DOHH2 (cell line): ENCODE results near the gene PSTPIP1.

Source experiments
- H3F3A ChIP-seq: fragments of 200-600 bp; sonication (generic), shearing (Covaris generic); 2 replicates; pipeline ENCODE4 v1.6.0; 2016; ENCODE audit warnings: antibody characterized with exemption, mild to moderate bottlenecking; ENCODE audit not compliant: control insufficient read depth, insufficient read depth
- H3K27ac ChIP-seq: fragments of 200-600 bp; sonication (generic); 2 replicates; pipeline ENCODE4 v1.5.1; 2014; ENCODE audit warnings: low read depth, mild to moderate bottlenecking, low read length, moderate library complexity
- H3K27me3 ChIP-seq: fragments of 200-600 bp; sonication (generic); 2 replicates; pipeline ENCODE4 v1.6.1; 2014; ENCODE audit warnings: mild to moderate bottlenecking, low read length, mixed read lengths; ENCODE audit not compliant: control insufficient read depth
- H3K36me3 ChIP-seq: fragments of 200-600 bp; sonication (generic); 2 replicates; pipeline ENCODE4 v1.6.1; 2014; ENCODE audit warnings: mild to moderate bottlenecking, low read length, moderate library complexity, mixed read lengths; ENCODE audit not compliant: control insufficient read depth
- H3K4me1 ChIP-seq: fragments of 200-600 bp; sonication (generic); 2 replicates; pipeline ENCODE4 v1.6.1; 2014; ENCODE audit warnings: mild to moderate bottlenecking, low read length, mixed read lengths; ENCODE audit not compliant: control insufficient read depth
- H3K4me2 ChIP-seq: fragments of 200-600 bp; sonication (generic); 2 replicates; pipeline ENCODE4 v1.6.0; 2014; ENCODE audit warnings: mild to moderate bottlenecking, low read length, moderate library complexity
- H3K4me3 ChIP-seq: fragments of 200-600 bp; sonication (generic); 2 replicates; pipeline ENCODE4 v1.5.1; 2014; ENCODE audit warnings: mild to moderate bottlenecking, low read length, mixed read lengths
- H3K79me2 ChIP-seq: fragments of 200-600 bp; sonication (generic); 2 replicates; pipeline ENCODE4 v1.6.1; 2014; ENCODE audit warnings: mild to moderate bottlenecking, low read length, mixed read lengths; ENCODE audit not compliant: control insufficient read depth
- H3K9me2 ChIP-seq: fragments of 200-600 bp; sonication (generic); replicated peaks from 2 replicates; pipeline ENCODE4 v1.6.1; 2014; ENCODE audit warnings: mild to moderate bottlenecking, low read length, mixed read lengths; ENCODE audit not compliant: control insufficient read depth
- H3K9me3 ChIP-seq: fragments of 200-600 bp; sonication (generic); 2 replicates; pipeline ENCODE4 v1.6.1; 2014; ENCODE audit warnings: antibody characterized with exemption, low read length, mixed read lengths; ENCODE audit not compliant: control insufficient read depth, insufficient read depth
- H4K20me1 ChIP-seq: fragments of 200-600 bp; sonication (generic); 2 replicates; pipeline ENCODE4 v1.6.0; 2014; ENCODE audit warnings: low read depth, mild to moderate bottlenecking, antibody characterized with exemption, low read length, moderate library complexity; ENCODE audit not compliant: control insufficient read depth, insufficient read depth
- EZH2phosphoT487 ChIP-seq: fragments of 200-600 bp; sonication (generic); IDR thresholded peaks from 2 replicates; pipeline ENCODE4 v1.6.1; 2017; ENCODE audit warnings: borderline replicate concordance, mild to moderate bottlenecking, antibody characterized with exemption, low read length, moderate library complexity, mixed read lengths
- TF ChIP-seq, protein P1 (sequence below): fragments of 200-600 bp; sonication (generic); IDR thresholded peaks from one replicate; pipeline ENCODE4 v1.5.1; 2014; ENCODE audit warnings: antibody characterized with exemption, mild to moderate bottlenecking, low read depth, low read length; ENCODE audit not compliant: poor library complexity, severe bottlenecking

The PSTPIP1 gene

DNA sequence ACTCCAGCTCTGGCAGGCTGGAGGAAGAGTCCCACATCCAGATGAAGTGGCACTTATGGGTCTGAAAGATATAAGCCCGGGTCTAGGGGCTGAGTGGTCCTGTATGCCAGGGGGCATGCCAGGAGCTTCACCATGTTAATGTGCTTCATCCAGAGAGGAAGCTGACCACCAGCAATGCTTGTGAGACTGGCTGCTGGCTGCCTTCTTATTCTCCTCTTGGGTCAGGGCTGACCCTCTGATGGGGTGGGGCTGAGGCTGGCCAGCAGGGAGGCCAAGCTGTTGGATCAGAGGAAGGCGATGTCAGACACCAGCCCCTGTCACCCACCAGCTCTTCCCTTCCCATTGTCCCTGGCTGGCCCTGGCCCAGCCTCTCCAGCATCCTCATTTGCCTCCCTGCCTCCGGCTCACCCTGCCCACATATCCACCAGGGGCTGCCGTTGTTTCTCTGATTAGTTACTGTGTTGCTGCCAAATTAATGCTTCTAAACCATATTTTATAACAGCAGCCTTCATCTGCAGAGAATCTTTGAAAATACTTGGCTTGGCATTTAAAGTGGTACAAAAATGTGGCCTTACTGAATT is 20.4 kb upstream of the PSTPIP1 start:
- H4K20me1 ChIP-seq: no peaks in the 10 kb centered on the region
- H3F3A ChIP-seq: no peaks in the 10 kb centered on the region
- H3K4me3 ChIP-seq: no peak overlapping the region
- peaks cover 3% of the 10 kb centered on the region; the same call in 1 of the 2 replicates for H3K27me3 ChIP-seq
- no peak for TF ChIP-seq EZH2phosphoT487
- TF ChIP-seq, protein P1, sequence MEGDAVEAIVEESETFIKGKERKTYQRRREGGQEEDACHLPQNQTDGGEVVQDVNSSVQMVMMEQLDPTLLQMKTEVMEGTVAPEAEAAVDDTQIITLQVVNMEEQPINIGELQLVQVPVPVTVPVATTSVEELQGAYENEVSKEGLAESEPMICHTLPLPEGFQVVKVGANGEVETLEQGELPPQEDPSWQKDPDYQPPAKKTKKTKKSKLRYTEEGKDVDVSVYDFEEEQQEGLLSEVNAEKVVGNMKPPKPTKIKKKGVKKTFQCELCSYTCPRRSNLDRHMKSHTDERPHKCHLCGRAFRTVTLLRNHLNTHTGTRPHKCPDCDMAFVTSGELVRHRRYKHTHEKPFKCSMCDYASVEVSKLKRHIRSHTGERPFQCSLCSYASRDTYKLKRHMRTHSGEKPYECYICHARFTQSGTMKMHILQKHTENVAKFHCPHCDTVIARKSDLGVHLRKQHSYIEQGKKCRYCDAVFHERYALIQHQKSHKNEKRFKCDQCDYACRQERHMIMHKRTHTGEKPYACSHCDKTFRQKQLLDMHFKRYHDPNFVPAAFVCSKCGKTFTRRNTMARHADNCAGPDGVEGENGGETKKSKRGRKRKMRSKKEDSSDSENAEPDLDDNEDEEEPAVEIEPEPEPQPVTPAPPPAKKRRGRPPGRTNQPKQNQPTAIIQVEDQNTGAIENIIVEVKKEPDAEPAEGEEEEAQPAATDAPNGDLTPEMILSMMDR: no peak
- no peaks in the 10 kb centered on the region for H3K36me3 ChIP-seq
- H3K4me2 ChIP-seq: no peak overlapping the region
- H3K9me3 ChIP-seq: no peaks in the 10 kb centered on the region
- no peak overlapping the region for H3K27ac ChIP-seq
- no peaks in the 10 kb centered on the region for H3K79me2 ChIP-seq
- no peaks in the 10 kb centered on the region for H3K9me2 ChIP-seq
- H3K4me1 ChIP-seq: no peaks in the 10 kb centered on the region

DNA sequence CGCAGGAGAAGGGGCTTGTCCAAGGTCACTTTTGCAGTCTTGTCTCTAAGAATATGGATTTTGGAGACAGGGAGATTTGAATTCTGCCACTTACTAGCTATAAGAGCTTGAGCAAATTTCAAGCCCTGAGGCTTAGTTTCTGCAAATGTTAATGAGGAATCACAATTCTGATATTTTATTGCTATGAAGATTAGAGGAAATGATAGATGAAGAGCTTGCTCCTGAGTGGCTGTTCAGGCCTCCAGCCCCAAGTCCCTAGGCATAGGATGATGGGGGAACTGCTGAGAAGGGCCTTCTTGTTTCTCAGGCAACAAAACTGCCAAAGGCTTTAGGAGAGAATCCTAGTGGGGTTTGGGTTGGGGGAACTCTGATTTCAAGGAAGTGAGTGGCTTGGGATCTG is 18.8 kb upstream of the PSTPIP1 start:
- H3K4me1 ChIP-seq: no peaks in the 10 kb centered on the region
- no peaks in the 10 kb centered on the region for H4K20me1 ChIP-seq
- no peak overlapping the region for H3K27ac ChIP-seq
- H3K4me3 ChIP-seq: no peak overlapping the region
- TF ChIP-seq EZH2phosphoT487: no peak
- TF ChIP-seq, protein P1: no peak
- no peak overlapping the region for H3K4me2 ChIP-seq
- H3F3A ChIP-seq: no peaks in the 10 kb centered on the region
- no peaks in the 10 kb centered on the region for H3K36me3 ChIP-seq
- H3K27me3 ChIP-seq: no peaks in the 10 kb centered on the region
- H3K9me2 ChIP-seq: no peaks in the 10 kb centered on the region
- H3K79me2 ChIP-seq: no peaks in the 10 kb centered on the region
- H3K9me3 ChIP-seq: no peaks in the 10 kb centered on the region

DNA sequence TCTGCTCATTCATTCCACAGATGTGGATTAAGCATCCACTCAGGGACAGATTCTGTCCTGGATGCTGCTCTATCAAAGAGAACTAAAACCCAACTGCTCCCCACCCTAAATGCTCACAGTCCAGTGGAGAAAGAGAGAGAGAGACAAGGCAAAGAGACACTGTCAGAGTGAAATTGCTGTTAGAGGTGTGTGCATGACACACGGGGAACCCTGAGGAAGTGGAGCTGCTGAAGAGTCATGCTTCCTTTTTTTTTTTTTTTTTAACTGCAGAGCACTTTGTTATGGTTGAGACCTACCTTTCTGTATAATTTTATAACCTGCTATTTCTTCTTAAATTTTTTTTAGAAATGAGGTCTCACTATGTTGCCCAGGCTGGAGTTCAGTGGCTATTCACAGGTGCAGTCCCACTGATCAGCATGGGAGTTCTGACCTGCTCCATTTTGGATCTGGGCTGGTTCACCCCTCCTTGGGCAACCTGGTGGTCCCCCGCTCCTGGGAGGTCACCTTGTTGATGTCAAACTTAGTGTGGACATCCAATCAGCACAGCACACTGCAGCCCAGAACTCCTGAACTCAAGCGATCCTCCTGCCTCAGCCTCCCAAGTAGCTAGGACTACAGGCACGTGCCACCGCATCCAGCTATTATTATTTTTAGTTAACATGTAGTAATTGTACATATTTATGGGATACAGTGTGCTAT is 18.2 kb upstream of the PSTPIP1 start:
- no peaks in the 10 kb centered on the region for H3K9me3 ChIP-seq
- no peak for TF ChIP-seq EZH2phosphoT487
- TF ChIP-seq, protein P1: no peak
- H4K20me1 ChIP-seq: no peaks in the 10 kb centered on the region
- H3K36me3 ChIP-seq: no peaks in the 10 kb centered on the region
- H3K79me2 ChIP-seq: no peaks in the 10 kb centered on the region
- no peaks in the 10 kb centered on the region for H3K4me1 ChIP-seq
- no peak overlapping the region for H3K4me2 ChIP-seq
- H3K27me3 ChIP-seq: no peaks in the 10 kb centered on the region
- no peak overlapping the region for H3K27ac ChIP-seq
- no peaks in the 10 kb centered on the region for H3F3A ChIP-seq
- H3K4me3 ChIP-seq: no peak overlapping the region
- H3K9me2 ChIP-seq: no peaks in the 10 kb centered on the region
